ENCODE measurements around the gene ART3. TPM values are rescaled to one million over a fixed set of nuclear protein-coding genes. Genes with fewer than 3 reads are reported as not detected.
"Not testable (repeated sequence)": the region's sequence is repeated elsewhere in the genome, so short reads cannot be mapped to it uniquely, and the experiment has no call there.

The ART3 gene, protein sequence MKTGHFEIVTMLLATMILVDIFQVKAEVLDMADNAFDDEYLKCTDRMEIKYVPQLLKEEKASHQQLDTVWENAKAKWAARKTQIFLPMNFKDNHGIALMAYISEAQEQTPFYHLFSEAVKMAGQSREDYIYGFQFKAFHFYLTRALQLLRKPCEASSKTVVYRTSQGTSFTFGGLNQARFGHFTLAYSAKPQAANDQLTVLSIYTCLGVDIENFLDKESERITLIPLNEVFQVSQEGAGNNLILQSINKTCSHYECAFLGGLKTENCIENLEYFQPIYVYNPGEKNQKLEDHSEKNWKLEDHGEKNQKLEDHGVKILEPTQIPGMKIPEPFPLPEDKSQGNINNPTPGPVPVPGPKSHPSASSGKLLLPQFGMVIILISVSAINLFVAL
- polyA plus RNA-seq (2013, experiment 1 of 4): not detected
- not detected for polyA plus RNA-seq (2013, experiment 2 of 4)
- polyA plus RNA-seq (2013, experiment 3 of 4): 0.96 TPM
- 0.49 TPM for polyA plus RNA-seq (2013, experiment 4 of 4)

DNA sequence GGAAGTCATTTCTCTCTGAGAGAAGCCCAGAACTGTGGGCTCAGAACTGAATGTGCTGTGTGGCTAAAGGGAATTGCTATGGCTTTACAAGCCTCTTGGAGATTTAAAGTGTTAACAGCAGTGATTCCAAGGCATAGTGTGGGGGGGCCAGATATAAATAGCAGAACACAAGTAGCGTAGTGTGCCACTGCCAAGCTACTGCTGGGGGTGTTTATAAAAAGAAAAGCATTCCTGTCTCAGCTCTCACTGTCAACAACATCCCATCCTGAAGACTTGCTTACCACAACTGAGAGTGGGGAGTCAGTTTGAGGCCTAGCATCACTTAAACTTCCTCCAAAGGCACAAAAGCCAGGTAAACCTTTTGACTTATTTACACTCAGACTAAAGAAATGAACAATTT lies at the start of gene ART3:
ART3 (plus strand) TSS at position 242 of the 400 bp plus-strand sequence. CDS start 1,181 bp downstream, outside the sequence.
- WGBS, 2 experiments: 89 to 91% methylated on average over 1 of the region's 1 CpG
- no peaks in the 10 kb centered on the region for H3K9me3 ChIP-seq (ENCODE audit: control insufficient read depth, low read length)
- H3K36me3 ChIP-seq (ENCODE audit: control insufficient read depth, insufficient read depth, low read length): no peaks in the 10 kb centered on the region
- H3K27ac ChIP-seq (ENCODE audit: insufficient read depth, low read depth, low read length, poor library complexity, severe bottlenecking): no peak within 1 kb of the TSS
- H3K27me3 ChIP-seq (ENCODE audit: control insufficient read depth, insufficient read depth, low read length, poor library complexity, severe bottlenecking): no peaks in the 10 kb centered on the region
- no peak within 1 kb of the TSS for H3K4me3 ChIP-seq (ENCODE audit: insufficient read depth, low read depth, low read length)
- H3K4me1 ChIP-seq (ENCODE audit: control insufficient read depth, insufficient read depth, low read length): peaks cover 6% of the 10 kb centered on the region

DNA sequence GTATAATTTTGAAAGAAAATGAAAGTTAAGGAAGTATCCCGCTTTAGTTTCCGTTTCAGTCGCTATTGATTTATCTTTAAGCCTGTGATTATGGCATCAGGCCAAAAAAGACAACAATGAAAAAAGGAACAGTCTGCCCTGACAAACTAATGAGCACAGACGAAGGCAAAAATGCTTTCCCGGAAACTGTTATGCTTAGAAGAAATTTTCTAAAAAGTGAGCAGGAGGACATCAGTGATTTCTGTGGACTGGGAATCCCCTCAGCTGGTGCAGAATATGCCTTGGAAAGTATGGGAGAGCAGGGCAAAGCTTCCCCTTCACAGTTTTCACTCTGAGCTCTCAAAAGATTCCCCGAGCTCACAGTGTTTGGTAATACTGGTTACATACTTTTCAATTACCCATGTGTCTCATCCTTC lies 46.2 kb upstream of the ART3 start:
- no peak overlapping the region for H3K27ac ChIP-seq (ENCODE audit: insufficient read depth, low read depth, low read length, poor library complexity, severe bottlenecking)
- no peaks in the 10 kb centered on the region for H3K4me1 ChIP-seq (ENCODE audit: control insufficient read depth, insufficient read depth, low read length)
- H3K27me3 ChIP-seq (ENCODE audit: control insufficient read depth, insufficient read depth, low read length, poor library complexity, severe bottlenecking): no peaks in the 10 kb centered on the region
- H3K36me3 ChIP-seq (ENCODE audit: control insufficient read depth, insufficient read depth, low read length): no peaks in the 10 kb centered on the region
- 93 to 94% methylated on average over 6 of the region's 6 CpGs for WGBS, 2 experiments
- no peaks in the 10 kb centered on the region for H3K9me3 ChIP-seq (ENCODE audit: control insufficient read depth, low read length)
- no peak overlapping the region for H3K4me3 ChIP-seq (ENCODE audit: insufficient read depth, low read depth, low read length)

DNA sequence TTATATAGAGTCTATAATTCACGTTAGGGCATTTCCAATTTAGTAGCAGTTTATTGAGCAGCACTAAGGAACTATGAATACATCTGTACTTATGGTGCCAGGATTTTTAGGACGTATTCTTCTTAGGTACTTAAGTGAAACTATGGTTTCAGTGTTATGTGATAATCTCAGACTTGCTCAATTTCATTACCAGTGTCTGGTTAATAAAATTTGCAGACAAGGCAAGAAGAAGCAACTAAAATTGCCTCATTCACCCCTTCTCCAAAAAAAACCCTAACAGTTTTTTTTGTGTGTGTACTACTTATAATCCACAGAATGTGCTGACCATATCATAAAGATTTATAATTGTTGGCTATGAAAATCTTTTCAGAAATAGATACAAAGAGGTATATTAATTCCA lies 45.2 kb upstream of the ART3 start:
- H3K27ac ChIP-seq (ENCODE audit: insufficient read depth, low read depth, low read length, poor library complexity, severe bottlenecking): no peak overlapping the region
- WGBS, 2 experiments: 84 to 94% methylated on average over 2 of the region's 2 CpGs
- H3K4me1 ChIP-seq (ENCODE audit: control insufficient read depth, insufficient read depth, low read length): no peaks in the 10 kb centered on the region
- H3K4me3 ChIP-seq (ENCODE audit: insufficient read depth, low read depth, low read length): no peak overlapping the region
- H3K9me3 ChIP-seq (ENCODE audit: control insufficient read depth, low read length): no peaks in the 10 kb centered on the region
- no peaks in the 10 kb centered on the region for H3K36me3 ChIP-seq (ENCODE audit: control insufficient read depth, insufficient read depth, low read length)
- H3K27me3 ChIP-seq (ENCODE audit: control insufficient read depth, insufficient read depth, low read length, poor library complexity, severe bottlenecking): no peaks in the 10 kb centered on the region

DNA sequence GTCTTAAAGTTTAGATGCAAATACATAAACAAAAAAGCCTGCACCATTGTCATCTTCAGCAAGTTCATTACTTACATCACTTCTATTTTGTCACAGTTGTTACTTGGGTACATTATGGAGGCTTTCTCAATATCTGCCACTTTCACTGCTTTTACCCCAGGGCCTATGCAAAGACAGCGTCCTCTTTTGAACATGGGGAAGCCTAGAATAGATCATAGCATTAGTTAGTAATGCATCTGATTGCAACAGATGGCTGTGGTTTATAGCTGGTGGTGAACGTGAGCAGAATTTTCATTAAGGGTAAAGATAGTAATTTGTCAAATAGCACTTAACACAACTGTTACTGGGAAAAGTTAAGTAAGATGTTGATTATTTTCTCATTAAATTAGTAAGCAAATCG lies 39.4 kb upstream of the ART3 start:
- Histone ChIP-seq H3K27ac (ENCODE audit: insufficient read depth, low read depth, low read length, poor library complexity, severe bottlenecking) (no peak overlapping the region), H3K36me3 (ENCODE audit: control insufficient read depth, insufficient read depth, low read length) (no peaks in the 10 kb centered on the region), H3K4me3 (ENCODE audit: insufficient read depth, low read depth, low read length) (no peak overlapping the region), H3K27me3 (ENCODE audit: control insufficient read depth, insufficient read depth, low read length, poor library complexity, severe bottlenecking) (no peaks in the 10 kb centered on the region), H3K4me1 (ENCODE audit: control insufficient read depth, insufficient read depth, low read length) (no peaks in the 10 kb centered on the region), H3K9me3 (ENCODE audit: control insufficient read depth, low read length) (no peaks in the 10 kb centered on the region)
- WGBS, 2 experiments: 88 to 92% methylated on average over 3 of the region's 3 CpGs

DNA sequence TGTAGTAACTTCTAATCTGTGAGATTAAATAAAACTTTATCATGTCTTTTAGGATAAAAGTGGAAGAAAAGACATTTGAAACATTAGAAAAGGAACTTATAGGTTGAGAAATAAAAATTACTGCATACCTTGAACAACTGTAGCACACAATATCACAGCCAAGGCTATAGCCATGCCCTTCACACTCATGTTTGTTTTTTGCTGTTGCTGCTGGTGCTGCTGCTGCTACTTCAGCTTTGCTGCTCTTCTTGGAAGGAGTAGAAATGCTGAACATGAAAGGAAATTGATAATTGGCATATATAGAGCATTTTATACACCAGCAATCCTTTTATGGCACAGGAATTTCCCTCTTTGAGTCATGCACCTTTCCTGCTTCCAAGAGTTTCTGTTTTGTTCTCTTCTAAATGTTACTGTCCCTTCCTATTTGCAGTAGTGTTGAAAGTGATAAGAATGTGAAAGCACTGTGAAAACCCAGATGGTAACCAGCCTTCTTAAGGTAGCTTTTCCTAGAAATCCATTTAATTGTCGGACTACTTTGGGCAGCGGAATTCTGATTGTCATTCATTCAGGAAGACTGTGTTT lies 38.6 kb upstream of the ART3 start, which contains the start of gene CXCL11:
CXCL11 (minus strand) TSS at position 272 of the 582 bp plus-strand sequence; CDS start at position 189, 83 bp downstream.
- H3K4me3 ChIP-seq (ENCODE audit: insufficient read depth, low read depth, low read length): no peak within 1 kb of the TSS
- H3K4me1 ChIP-seq (ENCODE audit: control insufficient read depth, insufficient read depth, low read length): no peaks in the 10 kb centered on the region
- no peaks in the 10 kb centered on the region for H3K9me3 ChIP-seq (ENCODE audit: control insufficient read depth, low read length)
- 95 to 100% methylated on average over 2 of the region's 2 CpGs for WGBS, 2 experiments
- H3K27ac ChIP-seq (ENCODE audit: insufficient read depth, low read depth, low read length, poor library complexity, severe bottlenecking): no peak within 1 kb of the TSS
- no peaks in the 10 kb centered on the region for H3K27me3 ChIP-seq (ENCODE audit: control insufficient read depth, insufficient read depth, low read length, poor library complexity, severe bottlenecking)
- H3K36me3 ChIP-seq (ENCODE audit: control insufficient read depth, insufficient read depth, low read length): no peaks in the 10 kb centered on the region

DNA sequence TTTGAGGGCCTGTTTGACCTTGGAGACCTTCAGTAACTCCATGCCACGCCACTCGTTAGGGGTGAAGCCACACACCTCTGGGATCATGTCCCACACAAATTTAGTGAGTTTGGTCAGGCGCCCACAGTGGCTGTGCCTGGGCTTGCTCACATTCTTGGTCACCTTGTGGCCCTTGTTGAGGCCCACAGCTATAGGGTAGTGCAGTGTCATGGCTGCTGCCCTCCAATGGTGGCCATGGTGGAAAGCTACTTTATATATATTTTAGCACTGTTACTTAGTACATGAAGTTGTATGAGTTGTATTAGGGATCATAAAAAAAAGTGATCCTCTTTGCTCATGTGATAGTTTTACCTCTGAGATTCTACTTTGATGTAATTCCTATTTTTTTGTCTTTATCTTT lies 37.7 kb upstream of the ART3 start:
- Histone ChIP-seq H3K9me3 (ENCODE audit: control insufficient read depth, low read length) (no peaks in the 10 kb centered on the region), H3K36me3 (ENCODE audit: control insufficient read depth, insufficient read depth, low read length) (no peaks in the 10 kb centered on the region), H3K4me1 (ENCODE audit: control insufficient read depth, insufficient read depth, low read length) (no peaks in the 10 kb centered on the region), H3K27ac (ENCODE audit: insufficient read depth, low read depth, low read length, poor library complexity, severe bottlenecking) (no peak overlapping the region), H3K4me3 (ENCODE audit: insufficient read depth, low read depth, low read length) (no peak overlapping the region), H3K27me3 (ENCODE audit: control insufficient read depth, insufficient read depth, low read length, poor library complexity, severe bottlenecking) (no peaks in the 10 kb centered on the region)
- 94 to 96% methylated on average over 3 of the region's 3 CpGs for WGBS, 2 experiments

DNA sequence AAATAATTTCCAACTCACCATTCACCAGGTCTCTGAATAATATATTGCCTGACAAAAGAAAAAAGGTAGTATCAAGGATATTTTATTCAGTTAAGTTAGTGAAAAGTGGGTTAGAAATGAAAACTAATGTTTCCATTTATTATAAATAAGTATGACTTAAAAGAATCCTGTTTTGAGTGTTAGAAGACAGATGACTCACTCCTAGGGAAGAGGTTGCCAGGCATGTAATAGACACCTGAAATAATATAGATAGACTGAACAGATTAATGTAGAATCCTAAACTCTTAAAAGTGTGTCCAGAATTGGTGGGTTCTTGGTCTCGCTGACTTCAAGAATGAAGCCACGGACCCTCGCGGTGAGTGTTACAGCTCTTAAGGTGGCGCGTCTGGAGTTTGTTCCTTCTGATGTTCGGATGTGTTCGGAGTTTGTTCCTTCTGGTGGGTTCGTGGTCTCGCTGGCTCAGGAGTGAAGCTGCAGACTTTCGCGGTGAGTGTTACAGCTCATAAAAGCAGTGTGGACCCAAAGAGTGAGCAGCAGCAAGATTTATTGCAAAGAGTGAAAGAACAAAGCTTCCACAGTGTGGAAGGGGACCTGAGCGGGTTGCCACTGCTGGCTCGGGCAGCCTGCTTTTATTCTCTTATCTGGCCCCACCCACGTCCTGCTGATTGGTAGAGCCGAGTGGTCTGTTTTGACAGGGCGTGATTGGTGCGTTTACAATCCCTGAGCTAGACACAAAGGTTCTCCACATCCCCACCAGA lies 32.1 kb upstream of the ART3 start:
- H3K4me3 ChIP-seq (ENCODE audit: insufficient read depth, low read depth, low read length); H3K27me3 ChIP-seq (ENCODE audit: control insufficient read depth, insufficient read depth, low read length, poor library complexity, severe bottlenecking); H3K4me1 ChIP-seq (ENCODE audit: control insufficient read depth, insufficient read depth, low read length); H3K9me3 ChIP-seq (ENCODE audit: control insufficient read depth, low read length); H3K27ac ChIP-seq (ENCODE audit: insufficient read depth, low read depth, low read length, poor library complexity, severe bottlenecking); H3K36me3 ChIP-seq (ENCODE audit: control insufficient read depth, insufficient read depth, low read length): not testable (repeated sequence)
- WGBS, 2 experiments: 93 to 94% methylated on average over 12 to 15 of the region's 18 CpGs

DNA sequence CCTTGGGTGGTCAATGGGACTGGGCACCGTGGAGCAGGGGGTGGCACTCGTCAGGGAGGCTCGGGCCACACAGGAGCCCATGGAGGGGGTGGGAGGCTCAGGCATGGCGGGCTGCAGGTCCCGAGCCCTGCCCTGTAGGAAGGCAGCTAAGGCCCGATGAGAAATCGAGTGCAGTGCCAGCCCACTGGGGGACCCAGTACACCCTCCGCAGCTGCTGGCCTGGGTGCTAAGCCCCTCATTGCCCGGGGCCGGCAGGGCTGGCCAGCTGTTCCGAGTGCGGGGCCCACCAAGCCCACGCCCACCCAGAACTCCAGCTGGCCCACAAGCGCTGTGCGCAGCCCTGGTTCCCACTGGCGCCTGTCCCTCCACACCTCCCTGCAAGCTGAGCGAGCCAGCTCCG lies 31.2 kb upstream of the ART3 start:
- 95 to 97% methylated on average over 18 of the region's 18 CpGs for WGBS, 2 experiments

DNA sequence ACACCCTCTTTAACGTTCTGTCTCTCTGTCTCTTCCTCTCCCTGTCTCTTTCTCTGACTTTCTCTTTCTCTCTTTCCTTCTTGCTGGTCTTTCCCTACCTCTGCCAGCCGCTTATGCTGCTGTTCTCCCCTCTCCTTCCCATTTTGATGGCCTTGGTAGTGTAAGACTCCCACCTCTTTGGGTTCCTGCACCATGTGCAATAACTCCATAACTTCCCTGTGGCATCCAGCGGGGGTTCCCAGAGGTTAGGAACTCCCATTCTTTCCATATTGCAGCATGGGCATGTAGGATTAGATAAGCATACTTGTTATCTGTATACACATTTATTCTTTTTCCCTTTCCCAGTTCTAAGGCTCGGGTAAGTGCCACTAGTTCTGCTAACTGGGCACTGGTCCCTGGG lies 29.8 kb upstream of the ART3 start:
- not testable (repeated sequence) for H3K4me3 ChIP-seq (ENCODE audit: insufficient read depth, low read depth, low read length); H3K36me3 ChIP-seq (ENCODE audit: control insufficient read depth, insufficient read depth, low read length); H3K27ac ChIP-seq (ENCODE audit: insufficient read depth, low read depth, low read length, poor library complexity, severe bottlenecking); H3K9me3 ChIP-seq (ENCODE audit: control insufficient read depth, low read length); H3K4me1 ChIP-seq (ENCODE audit: control insufficient read depth, insufficient read depth, low read length); H3K27me3 ChIP-seq (ENCODE audit: control insufficient read depth, insufficient read depth, low read length, poor library complexity, severe bottlenecking)
- 90 to 96% methylated on average over 3 to 4 of the region's 4 CpGs for WGBS, 2 experiments

More for the DNA sequence above, 31.2 kb upstream of the ART3 start:
- not testable (repeated sequence) for H3K36me3 ChIP-seq (ENCODE audit: control insufficient read depth, insufficient read depth, low read length); H3K9me3 ChIP-seq (ENCODE audit: control insufficient read depth, low read length); H3K4me3 ChIP-seq (ENCODE audit: insufficient read depth, low read depth, low read length); H3K27me3 ChIP-seq (ENCODE audit: control insufficient read depth, insufficient read depth, low read length, poor library complexity, severe bottlenecking); H3K4me1 ChIP-seq (ENCODE audit: control insufficient read depth, insufficient read depth, low read length); H3K27ac ChIP-seq (ENCODE audit: insufficient read depth, low read depth, low read length, poor library complexity, severe bottlenecking)

DNA sequence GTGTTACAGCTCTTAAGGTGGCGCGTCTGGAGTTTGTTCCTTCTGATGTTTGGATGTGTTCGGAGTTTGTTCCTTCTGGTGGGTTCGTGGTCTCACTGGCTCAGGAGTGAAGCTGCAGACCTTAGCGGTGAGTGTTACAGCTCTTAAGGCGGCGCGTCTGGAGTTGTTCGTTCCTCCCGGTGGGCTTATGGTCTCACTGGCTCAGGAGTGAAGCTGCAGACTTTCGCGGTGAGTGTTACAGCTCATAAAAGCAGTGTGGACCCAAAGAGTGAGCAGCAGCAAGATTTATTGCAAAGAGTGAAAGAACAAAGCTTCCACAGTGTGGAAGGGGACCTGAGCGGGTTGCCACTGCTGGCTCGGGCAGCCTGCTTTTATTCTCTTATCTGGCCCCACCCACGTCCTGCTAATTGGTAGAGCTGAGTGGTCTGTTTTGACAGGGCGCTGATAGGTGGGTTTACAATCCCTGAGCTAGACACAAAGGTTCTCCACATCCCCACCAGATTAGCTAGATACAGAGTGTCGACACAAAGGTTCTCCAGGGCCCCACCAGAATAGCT lies 24.6 kb upstream of the ART3 start:
- not testable (repeated sequence) for H3K9me3 ChIP-seq (ENCODE audit: control insufficient read depth, low read length); H3K27me3 ChIP-seq (ENCODE audit: control insufficient read depth, insufficient read depth, low read length, poor library complexity, severe bottlenecking); H3K4me1 ChIP-seq (ENCODE audit: control insufficient read depth, insufficient read depth, low read length); H3K27ac ChIP-seq (ENCODE audit: insufficient read depth, low read depth, low read length, poor library complexity, severe bottlenecking); H3K4me3 ChIP-seq (ENCODE audit: insufficient read depth, low read depth, low read length); H3K36me3 ChIP-seq (ENCODE audit: control insufficient read depth, insufficient read depth, low read length)
- WGBS, 2 experiments: 93 to 94% methylated on average over 16 to 17 of the region's 17 CpGs

Measured in ectodermal cell (in vitro differentiated cells).